ENCODE results near the gene CCDC7.
"Not testable (repeated sequence)": the region's sequence is repeated elsewhere in the genome, so short reads cannot be mapped to it uniquely, and the experiment has no call there.

DNA sequence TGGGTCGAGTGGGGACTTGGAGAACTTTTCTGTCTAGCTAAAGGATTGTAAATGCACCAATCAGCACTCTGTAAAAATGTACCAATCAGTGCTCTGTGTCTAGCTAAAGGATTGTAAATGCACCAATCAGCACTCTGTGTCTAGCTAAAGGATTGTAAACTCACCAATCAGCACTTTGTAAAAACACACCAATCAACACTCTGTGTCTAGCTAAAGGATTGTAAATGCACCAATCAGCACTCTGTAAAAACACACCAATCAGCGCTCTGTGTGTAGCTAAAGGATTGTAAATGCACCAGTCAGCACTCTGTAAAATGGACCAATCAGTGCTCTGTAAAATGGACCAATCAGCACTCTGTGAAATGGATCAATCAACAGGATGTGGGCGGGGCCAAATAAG, 155.6 kb downstream of the CCDC7 start:
- not testable (repeated sequence) for TF ChIP-seq EZH2phosphoT487 (IDR thresholded peaks at IDR 0.05; ENCODE audit: low read length)
- TF ChIP-seq, protein P1, sequence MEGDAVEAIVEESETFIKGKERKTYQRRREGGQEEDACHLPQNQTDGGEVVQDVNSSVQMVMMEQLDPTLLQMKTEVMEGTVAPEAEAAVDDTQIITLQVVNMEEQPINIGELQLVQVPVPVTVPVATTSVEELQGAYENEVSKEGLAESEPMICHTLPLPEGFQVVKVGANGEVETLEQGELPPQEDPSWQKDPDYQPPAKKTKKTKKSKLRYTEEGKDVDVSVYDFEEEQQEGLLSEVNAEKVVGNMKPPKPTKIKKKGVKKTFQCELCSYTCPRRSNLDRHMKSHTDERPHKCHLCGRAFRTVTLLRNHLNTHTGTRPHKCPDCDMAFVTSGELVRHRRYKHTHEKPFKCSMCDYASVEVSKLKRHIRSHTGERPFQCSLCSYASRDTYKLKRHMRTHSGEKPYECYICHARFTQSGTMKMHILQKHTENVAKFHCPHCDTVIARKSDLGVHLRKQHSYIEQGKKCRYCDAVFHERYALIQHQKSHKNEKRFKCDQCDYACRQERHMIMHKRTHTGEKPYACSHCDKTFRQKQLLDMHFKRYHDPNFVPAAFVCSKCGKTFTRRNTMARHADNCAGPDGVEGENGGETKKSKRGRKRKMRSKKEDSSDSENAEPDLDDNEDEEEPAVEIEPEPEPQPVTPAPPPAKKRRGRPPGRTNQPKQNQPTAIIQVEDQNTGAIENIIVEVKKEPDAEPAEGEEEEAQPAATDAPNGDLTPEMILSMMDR (IDR thresholded peaks at IDR 0.05; ENCODE audit: low read length), result not testable (repeated sequence)

Data from MM.1S (cell line).